Parathyroid adenoma (tissue), 2 donors: ENCODE measurements around the gene NKAIN2.

Experiments used
- H2AFZ ChIP-seq: fragments of 300-600 bp; sonication (generic); one replicate; pipeline ENCODE4 v1.7.0; 2017; ENCODE audit warnings: antibody characterized with exemption, mild to moderate bottlenecking
- H3K27ac ChIP-seq: fragments of 300-600 bp; sonication (generic); one replicate; pipeline ENCODE4 v1.7.0; 2017
- H3K27me3 ChIP-seq: fragments of 300-600 bp; sonication (generic); one replicate; pipeline ENCODE4 v1.7.0; 2017; ENCODE audit warnings: low read length; ENCODE audit not compliant: control insufficient read depth, insufficient read depth
- H3K36me3 ChIP-seq: fragments of 300-600 bp; sonication (generic); one replicate; pipeline ENCODE4 v1.7.0; 2017; ENCODE audit warnings: low read length; ENCODE audit not compliant: control insufficient read depth, insufficient read depth
- H3K4me1 ChIP-seq: fragments of 300-600 bp; sonication (generic); one replicate; pipeline ENCODE4 v1.7.0; 2017; ENCODE audit warnings: control low read depth
- H3K4me2 ChIP-seq: fragments of 300-600 bp; sonication (generic); one replicate; pipeline ENCODE4 v1.7.0; 2017; ENCODE audit warnings: low read length
- H3K4me3 ChIP-seq: fragments of 300-600 bp; sonication (generic); one replicate; pipeline ENCODE4 v1.7.0; 2017; ENCODE audit warnings: low read depth, low read length
- H3K79me2 ChIP-seq: fragments of 300-600 bp; sonication (generic); one replicate; pipeline ENCODE4 v1.7.0; 2017; ENCODE audit warnings: control low read depth
- H3K9ac ChIP-seq: fragments of 300-600 bp; sonication (generic); one replicate; pipeline ENCODE4 v1.7.0; 2017; ENCODE audit warnings: mild to moderate bottlenecking
- H3K9me3 ChIP-seq: fragments of 300-600 bp; sonication (generic); one replicate; pipeline ENCODE4 v1.7.0; 2017; ENCODE audit warnings: low read length; ENCODE audit not compliant: control insufficient read depth
- CTCF ChIP-seq: fragments of 300-600 bp; sonication (generic); IDR thresholded peaks from one replicate; pipeline ENCODE4 v1.7.0; 2017; ENCODE audit warnings: antibody characterized with exemption, mild to moderate bottlenecking
- donor health status: primary hyperparathyroidism.

NKAIN2 gene

GRCh38 chr6:124197148-124197547 lies 393.5 kb downstream of the NKAIN2 start:
- H3K27me3 ChIP-seq = no peaks in the 10 kb centered on the region
- H2AFZ ChIP-seq = no peak overlapping the region
- no peak overlapping the region for H3K27ac ChIP-seq
- no peaks in the 10 kb centered on the region for H3K9me3 ChIP-seq
- no peaks in the 10 kb centered on the region for H3K36me3 ChIP-seq
- H3K4me1 ChIP-seq = no peaks in the 10 kb centered on the region
- TF ChIP-seq CTCF = no peak
- no peak overlapping the region for H3K9ac ChIP-seq
- H3K79me2 ChIP-seq = no peaks in the 10 kb centered on the region
- H3K4me2 ChIP-seq = no peak overlapping the region
- H3K4me3 ChIP-seq = no peak overlapping the region

- H3K79me2 ChIP-seq = no peaks in the 10 kb centered on the region
- H3K27ac ChIP-seq = no peak overlapping the region
- no peaks in the 10 kb centered on the region for H3K27me3 ChIP-seq
- no peaks in the 10 kb centered on the region for H3K36me3 ChIP-seq
- no peaks in the 10 kb centered on the region for H3K4me1 ChIP-seq
- H3K9me3 ChIP-seq = no peaks in the 10 kb centered on the region
- TF ChIP-seq CTCF = no peak
- no peak overlapping the region for H3K9ac ChIP-seq
- no peak overlapping the region for H3K4me3 ChIP-seq
- H2AFZ ChIP-seq = no peak overlapping the region
- no peak overlapping the region for H3K4me2 ChIP-seq
Observed at GRCh38 chr6:124199286-124199685, 395.6 kb downstream of the NKAIN2 start.

- no peaks in the 10 kb centered on the region for H3K27me3 ChIP-seq
- H3K27ac ChIP-seq = no peak overlapping the region
- H3K9me3 ChIP-seq = no peaks in the 10 kb centered on the region
- H3K4me3 ChIP-seq = no peak overlapping the region
- H3K36me3 ChIP-seq = no peaks in the 10 kb centered on the region
- TF ChIP-seq CTCF = no peak
- H3K9ac ChIP-seq = no peak overlapping the region
- H3K4me1 ChIP-seq = no peaks in the 10 kb centered on the region
- no peak overlapping the region for H2AFZ ChIP-seq
- no peaks in the 10 kb centered on the region for H3K79me2 ChIP-seq
- no peak overlapping the region for H3K4me2 ChIP-seq
Observed at GRCh38 chr6:124200661-124201060, 397.0 kb downstream of the NKAIN2 start.

GRCh38 chr6:124203101-124203811 lies 399.6 kb downstream of the NKAIN2 start:
- no peak for TF ChIP-seq CTCF
- no peaks in the 10 kb centered on the region for H3K36me3 ChIP-seq
- H3K79me2 ChIP-seq = no peaks in the 10 kb centered on the region
- H3K9ac ChIP-seq = no peak overlapping the region
- no peak overlapping the region for H3K27ac ChIP-seq
- no peak overlapping the region for H3K4me3 ChIP-seq
- H3K27me3 ChIP-seq = no peaks in the 10 kb centered on the region
- H3K4me2 ChIP-seq = no peak overlapping the region
- no peaks in the 10 kb centered on the region for H3K9me3 ChIP-seq
- H3K4me1 ChIP-seq = no peaks in the 10 kb centered on the region
- no peak overlapping the region for H2AFZ ChIP-seq

GRCh38 chr6:124203812-124204167 lies 400.1 kb downstream of the NKAIN2 start:
- Histone ChIP-seq H3K9me3 (no peaks in the 10 kb centered on the region), H2AFZ (no peak overlapping the region), H3K27ac (no peak overlapping the region), H3K36me3 (no peaks in the 10 kb centered on the region), H3K9ac (no peak overlapping the region), H3K79me2 (no peaks in the 10 kb centered on the region), H3K4me2 (no peak overlapping the region), H3K27me3 (no peaks in the 10 kb centered on the region), H3K4me3 (no peak overlapping the region), H3K4me1 (no peaks in the 10 kb centered on the region)
- no peak for TF ChIP-seq CTCF
